Activated CD4-positive, CD25-positive, alpha-beta regulatory T cell treated with anti-CD3 and anti-CD28 coated beads, Interleukin-2, amount 50 U/mL, for 72 hours (primary cell): ENCODE data around the gene EFCAB7.
"Not testable (repeated sequence)": the region's sequence is repeated elsewhere in the genome, so short reads cannot be mapped to it uniquely, and the experiment has no call there.

Experiments used
- DNase-seq: peaks from one replicate; pipeline ENCODE4 v3.0.0; 2021

EFCAB7 gene

DNA sequence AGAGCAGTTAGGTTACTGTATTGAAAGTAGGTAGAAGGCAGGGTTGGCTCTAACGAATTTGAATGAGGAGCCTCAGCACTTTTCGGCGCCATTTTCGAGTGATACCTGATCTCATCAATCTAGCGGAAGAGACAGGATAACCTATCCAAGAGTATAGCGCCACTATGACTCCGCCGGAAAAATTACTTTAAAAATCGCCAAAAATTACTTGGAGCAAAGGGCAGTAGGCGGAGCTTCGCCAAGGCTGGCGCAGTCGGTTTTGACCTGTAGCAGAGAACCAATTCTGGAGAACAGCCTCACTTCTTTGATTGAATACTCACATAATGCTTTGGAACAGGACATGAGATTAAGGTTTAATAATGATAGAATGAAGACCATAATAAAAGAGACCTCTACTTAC lies 25.6 kb downstream of the EFCAB7 start:
- no peak for DNase-seq

DNA sequence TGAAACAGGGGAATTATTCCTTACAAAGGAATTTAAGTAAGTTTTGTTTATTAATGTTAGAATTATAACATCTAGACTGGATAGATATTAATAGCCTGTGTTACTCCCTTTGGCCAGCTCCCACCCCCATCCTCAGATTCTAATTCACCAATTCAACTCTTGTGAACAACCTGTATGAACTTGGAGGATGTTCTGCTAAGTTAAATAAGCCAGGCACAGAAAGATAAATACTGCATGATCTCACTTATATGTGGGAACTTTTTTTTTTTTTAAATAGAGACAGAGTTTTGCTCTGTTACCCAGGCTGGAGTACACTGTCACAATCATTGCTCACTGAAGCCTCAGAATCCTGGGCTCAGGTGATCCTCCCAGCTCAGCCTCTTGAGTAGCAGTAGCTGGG lies 32.2 kb downstream of the EFCAB7 start:
- no peak for DNase-seq

DNA sequence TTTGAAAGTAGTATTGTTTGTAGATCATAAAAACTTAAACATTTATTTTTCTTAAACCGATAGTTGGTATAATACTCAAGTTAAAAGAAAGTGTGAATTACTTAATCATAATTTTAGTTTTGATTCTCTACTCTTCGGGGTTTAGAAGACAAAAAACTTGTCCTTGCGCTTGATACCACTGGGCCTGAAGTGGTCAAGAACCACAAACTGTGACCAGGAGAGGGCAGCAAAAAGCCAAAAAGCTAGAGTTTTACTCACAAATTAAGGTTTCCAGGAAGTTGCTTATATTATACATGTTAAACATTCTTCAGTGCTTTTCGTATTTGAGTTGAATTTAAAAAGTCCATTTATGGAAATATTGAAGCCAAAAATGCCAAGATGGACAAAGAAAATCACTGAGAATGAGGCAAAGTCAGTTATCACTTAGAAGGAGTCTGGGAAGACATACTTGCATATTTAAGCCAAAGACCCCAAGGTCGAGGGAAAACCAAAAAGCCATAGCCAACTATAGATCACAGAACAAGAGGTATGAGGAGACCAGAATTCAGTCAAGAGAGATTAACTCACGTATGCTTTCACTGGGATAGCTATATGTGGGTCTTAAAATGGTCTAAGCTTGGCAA lies 34.2 kb downstream of the EFCAB7 start:
- no peak for DNase-seq

DNA sequence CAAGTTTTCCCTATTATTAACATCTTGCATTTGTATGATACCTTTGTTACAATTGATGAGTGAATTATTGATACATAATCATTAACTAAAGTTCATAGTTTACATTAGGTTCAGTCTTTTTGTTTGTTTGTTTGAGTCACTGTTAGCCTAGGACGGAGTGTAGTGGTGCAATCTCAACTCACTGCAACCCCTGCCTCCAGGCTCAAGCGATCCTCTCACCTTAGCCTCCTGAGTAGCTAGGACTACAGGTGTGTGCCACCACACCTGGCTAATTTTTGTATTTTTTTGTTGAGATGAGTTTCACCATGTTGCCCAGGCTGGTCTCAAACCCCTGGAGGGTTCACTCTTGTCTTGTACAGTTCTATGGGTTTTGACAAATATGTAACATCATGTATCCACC lies 36.0 kb downstream of the EFCAB7 start:
- DNase-seq: no peak

DNA sequence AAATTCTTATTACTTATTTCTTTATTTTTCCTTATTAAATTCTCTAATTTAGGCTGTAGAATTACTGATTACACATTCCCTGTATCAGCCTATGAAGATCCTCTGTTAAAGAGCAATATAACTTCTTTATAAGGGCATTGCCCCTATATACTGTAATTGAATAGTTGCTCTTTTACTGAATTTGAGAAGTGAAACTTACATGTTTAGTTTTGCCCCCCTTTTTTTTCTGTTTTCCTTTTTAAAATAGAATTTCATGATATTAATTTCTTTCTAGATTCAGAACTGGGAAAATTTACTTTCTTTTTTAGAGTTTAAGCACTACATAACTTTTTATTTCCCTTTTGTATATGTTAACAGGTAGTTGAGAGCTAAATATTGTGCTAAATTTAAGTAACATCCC lies 40.4 kb downstream of the EFCAB7 start:
- no peak for DNase-seq

DNA sequence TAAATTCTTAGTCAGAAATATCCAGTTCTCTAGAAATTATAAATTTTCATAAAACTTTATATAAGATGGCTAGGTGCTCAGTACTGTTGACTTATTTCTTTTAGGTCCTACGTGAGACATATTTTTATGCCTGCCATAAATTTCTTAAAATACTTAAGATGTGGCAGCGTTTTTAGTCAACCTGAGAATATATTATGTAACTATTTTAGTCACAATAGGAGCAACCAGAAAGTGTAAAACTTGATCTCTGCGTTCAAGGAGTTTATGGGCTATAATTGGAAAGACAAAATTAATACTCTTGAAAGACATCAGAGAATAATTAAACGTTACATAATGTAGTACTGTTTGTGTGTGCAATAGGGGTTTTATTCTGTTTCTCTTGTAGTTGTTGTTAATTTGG lies 45.7 kb downstream of the EFCAB7 start:
- no peak for DNase-seq

DNA sequence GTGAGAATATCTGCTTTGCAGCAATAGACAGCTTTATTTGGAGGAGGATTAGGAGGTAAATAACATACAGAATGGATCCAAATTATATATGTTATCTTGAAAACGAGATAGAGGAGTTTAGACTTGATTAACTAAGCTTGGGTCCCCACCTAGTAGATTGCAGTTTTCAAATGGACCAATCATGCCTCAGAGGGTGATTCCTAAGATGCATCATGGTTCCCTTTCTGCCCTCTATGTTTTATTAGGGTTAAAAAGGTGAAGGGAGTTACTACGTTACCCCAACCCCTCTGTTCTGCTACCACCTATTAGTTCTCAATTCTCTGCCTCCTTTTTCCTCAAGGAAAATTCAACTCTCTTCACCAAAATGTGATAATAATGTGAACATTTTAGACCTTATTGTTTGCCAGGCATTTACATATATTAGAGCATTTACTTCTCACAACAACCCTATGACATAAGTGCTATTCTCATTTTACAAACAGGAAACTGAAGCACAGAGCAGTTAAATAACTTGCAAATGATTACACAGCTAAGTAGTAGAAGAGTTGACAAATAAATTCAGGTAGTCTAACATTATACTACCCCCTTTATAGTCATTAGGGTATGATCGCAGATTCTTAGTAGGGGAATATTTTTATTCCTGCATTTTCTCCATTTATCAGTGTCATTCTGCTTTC lies 46.5 kb downstream of the EFCAB7 start:
- DNase-seq: no peak

DNA sequence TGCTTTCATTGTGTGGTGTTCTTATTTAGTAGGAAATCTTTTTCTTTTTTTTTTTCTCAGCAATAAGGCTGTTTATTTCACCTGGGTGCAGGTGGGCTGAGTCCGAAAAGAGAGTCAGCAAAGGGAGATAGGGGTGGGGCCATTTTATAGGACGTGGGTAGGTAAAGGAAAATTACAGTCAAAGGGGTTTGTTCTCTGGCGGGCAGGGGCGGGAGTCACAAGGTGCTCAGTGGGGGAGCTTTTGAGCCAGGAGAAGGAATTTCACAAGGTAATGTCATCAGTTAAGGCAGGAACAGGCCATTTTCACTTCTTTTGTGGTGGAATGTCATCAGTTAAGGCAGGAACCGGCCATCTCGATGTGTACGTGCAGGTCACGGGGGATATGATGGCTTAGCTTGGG lies 49.4 kb downstream of the EFCAB7 start:
- not testable (repeated sequence) for DNase-seq

DNA sequence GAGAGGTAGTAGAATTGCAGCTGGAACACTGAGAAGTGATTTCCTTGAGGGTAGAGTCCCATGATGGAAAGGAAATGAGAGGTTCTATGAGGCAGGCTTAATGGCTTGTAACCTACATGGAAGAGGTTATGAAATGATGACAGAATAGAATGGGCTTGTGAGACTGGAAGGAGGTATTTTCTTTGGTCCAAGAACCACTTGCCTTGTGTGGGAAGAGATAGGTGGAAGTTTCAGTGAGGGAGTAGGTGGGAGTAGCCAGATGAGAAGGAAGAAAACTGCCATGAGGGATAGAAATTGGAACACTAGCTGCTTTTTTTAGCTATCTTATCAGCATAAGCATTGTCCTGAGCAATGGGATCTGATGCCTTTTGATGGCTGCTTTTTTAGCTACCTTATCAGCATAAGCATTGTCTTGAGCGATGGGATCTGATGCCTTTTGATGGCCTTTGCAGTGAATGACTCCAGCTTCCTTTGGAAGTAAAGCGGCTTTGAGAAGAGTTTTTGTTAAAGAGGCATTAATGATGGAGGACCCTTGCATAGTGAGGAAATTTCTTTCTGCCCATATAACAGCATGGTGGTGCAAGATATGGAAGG lies 51.0 kb downstream of the EFCAB7 start:
- DNase-seq: not testable (repeated sequence)

DNA sequence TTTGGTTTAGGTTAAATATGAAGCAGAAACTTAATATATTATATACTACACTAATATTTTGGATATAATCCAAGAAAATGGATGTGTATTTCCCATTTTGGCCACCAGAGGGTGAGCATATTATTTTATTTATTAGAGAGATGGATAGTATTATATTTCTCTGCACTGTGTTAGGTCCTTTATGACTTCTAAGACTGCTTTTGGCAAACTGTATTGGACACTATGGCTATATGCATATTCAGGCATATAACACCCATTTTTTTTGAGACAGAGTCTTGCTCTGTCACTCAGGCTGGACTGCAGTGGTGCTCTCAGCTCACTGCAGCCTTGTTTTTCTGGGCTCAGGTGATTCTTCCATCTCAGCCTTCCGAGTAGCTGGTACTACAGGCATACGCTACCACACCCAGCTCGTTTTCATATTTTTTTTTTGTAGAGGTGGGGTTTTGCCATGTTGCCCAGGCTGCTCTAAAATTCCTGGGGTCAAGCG lies 52.1 kb downstream of the EFCAB7 start:
- DNase-seq: no peak

DNA sequence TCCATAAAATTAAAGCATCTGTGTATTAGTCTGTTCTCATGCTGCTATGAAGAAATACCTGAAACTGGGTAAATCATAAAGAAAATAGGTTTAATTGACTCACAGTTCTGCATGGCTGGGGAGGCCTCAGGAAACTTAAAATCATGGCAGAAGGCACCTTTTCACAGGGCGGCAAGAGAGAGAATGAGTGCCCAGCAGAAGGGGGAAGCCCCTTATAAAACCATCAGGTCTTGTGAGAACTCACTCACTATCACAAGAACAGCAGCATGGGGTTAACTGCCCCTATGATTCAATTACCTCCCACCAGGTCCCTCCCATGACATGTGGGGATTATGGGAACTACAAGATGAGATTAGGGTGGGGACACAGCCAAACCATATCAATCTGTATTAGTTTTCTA lies 63.0 kb downstream of the EFCAB7 start:
- DNase-seq: not testable (repeated sequence)

DNA sequence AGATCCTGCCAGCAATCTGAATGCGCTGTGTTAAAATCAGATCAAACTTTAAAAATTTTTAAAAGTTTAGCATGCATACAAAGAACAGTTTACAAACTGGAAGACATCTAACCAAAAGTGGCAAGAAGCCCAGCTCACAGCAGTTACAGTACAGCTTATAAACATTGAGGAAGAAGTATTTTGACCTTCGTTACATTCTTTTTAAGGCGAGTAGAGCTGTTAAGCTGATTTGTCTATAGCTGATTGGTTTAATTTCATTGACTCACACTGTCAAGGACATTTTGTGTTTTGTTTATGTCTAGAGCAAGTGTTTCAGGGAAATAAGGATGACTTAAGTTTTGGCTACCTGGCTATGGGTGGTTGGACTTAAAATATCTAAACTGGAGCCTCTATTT lies 66.8 kb downstream of the EFCAB7 start:
- DNase-seq: no peak

DNA sequence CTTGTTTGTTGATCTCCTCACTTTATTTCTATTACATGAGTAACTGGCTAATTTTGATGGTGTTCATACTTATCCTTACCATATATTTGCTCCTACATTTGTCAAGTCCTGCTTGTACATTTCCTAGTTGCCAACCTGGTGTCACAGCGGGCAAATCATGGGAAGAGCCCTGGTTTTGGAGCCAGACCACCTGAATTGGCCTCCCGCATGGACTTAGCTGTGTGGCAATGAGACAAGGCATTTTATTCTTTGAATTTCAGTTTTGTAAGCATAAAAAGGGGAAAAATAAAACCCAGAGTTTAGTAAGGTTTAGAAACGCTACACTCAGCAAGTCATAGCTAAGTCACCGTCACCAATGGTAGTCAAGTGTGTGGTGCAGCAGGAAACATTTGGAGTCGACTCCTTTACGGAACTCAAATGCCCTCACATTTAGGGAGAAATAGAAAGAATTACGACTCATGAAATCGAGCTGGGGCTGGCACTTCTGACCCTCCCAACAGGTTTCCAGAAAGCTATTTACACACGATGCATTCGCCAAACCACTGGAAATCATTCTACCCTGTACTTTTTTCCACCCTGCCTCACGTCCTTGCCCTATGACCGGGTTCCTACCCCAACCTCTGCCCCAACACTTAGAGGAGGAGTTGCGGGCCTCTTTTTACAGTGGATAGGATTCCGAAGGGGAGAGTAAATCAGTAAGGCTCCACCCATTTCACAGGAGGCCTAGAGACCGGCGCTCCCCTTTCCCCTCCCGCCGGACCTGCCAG lies 69.4 kb downstream of the EFCAB7 start:
- no peak for DNase-seq

DNA sequence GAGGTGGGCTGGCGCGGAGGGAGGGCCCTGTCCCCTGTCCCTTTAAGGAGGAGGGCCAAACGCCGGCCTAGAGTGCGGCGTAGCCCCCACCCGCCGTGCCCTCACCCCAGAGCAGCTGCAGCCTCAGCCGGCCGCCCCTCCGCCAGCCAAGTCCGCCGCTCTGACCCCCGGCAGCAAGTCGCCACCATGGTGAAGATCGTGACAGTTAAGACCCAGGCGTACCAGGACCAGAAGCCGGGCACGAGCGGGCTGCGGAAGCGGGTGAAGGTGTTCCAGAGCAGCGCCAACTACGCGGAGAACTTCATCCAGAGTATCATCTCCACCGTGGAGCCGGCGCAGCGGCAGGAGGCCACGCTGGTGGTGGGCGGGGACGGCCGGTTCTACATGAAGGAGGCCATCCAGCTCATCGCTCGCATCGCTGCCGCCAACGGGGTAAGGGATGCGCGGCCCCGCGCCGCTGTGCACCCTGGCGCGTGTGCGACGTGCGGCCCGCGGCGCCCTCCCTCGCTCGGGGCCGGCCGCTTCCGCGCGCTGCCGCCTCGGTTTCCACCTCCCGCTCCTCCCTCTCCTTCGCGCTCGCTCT lies 70.1 kb downstream of the EFCAB7 start, which contains the start of gene PGM1:
Gene PGM1, plus strand, starts transcription at position 109 of the 583 bp plus-strand sequence. Its CDS starts 78 bp downstream, at position 187.
- DNase-seq: peak; percentile 76

DNA sequence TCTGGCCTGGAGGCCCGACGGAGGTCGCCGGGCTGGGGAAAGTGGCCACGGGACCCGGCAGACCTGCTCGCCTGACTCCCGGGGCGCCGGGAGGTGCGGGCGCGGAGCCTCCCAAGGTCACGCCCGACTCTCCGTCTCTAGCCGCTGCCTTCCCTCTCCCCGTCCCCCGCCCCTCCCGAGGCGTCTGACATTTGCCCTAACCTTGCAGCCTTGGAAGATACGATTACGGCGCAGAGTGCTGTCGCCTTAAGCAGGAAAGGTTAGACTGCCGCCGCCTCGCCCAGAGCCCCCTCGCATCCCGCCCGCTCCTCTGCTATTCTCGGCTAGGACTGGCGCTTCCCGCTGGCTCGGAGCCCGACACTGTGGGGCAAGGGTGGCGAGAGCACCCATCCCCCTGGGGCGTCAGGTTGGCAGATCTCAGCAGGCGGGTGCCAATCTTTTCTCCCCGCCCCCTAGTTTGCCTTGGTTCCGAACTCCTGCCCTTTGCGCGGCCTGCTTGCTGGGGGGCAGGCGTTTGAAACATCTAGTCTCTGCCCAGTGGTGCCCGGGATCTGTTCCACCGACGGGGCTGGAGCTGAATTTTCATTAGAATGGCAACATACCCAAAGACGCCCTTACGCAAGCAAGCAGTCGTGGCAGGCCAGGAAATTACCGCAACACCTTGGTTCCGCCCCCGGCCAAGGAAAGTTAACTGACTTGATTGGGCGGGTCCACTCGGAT lies 70.7 kb downstream of the EFCAB7 start:
- DNase-seq: peak; percentile 73

DNA sequence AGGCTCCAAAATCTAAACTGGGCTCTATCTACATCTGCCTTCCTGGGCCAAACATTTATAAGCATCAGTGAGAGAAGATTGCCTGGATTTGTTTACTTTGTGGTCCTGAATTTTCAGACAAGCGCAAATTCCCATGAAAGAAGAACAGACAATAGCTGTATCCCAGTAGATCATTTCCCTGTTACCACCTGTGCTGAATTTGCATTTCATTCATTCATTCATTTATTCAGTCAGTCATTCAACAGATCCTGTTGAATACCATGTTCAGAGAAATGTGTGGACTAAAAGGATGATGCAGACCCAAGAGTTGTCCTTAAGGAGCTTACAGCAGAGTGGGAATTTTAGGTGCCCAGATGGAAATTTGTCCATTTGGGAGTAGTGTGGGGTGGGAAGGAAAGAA lies 72.1 kb downstream of the EFCAB7 start:
- no peak for DNase-seq

DNA sequence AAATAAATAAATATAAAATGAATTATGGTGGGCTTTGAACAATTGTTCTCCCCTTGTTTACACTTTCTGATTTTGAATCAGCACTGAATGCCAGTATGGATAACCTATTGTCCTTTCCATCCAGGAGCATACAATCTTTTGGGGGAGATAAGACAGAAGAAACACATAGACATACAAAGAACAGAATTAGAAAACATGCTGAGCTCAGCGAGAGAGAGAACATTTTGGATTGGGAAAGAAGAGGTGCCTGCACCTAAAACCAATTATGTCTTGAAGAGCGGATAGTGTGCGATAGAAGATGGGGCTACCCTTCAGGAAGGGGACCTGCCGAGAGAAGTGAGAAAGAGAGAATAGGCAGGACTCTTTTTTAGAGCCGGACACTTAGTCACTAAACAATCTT lies 76.5 kb downstream of the EFCAB7 start:
- no peak for DNase-seq

DNA sequence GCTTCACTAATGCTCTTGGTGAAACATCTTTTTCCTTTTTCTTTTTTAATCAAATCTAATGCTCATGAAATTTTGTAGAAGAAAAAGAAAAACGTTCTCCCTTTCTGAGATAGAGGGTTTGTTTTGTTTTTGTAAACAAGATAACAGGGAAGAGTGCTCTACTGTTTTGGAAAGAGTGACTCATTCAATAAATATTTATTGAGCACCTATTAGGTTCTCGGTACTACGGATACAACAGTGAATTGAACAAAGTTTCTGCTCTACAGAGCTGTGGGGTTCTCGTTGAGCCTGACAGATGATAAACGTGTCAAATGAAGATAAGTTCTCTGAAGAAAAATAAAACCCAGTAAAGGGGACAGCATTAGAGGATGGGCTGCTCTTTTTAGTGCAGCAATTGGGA lies 76.9 kb downstream of the EFCAB7 start:
- no peak for DNase-seq

DNA sequence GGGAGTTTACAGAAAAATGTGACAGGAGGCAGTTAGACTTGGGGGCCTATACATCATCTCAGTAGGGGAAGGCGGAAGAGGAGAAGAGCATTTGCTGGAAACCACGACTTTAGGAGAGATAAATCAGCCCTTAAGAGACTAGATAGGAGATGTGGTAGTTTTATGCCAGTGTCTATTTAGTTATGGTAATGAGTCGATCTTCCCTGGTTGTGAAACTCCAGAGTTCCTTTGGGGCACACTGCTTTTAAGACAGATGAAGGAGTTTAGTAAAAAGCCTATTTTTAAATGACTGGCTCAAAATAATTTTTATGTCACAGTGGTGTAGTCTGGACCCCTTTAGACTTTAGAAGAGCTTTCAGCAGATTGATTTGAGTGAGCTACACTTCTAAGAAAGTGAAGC lies 77.7 kb downstream of the EFCAB7 start:
- no peak for DNase-seq

DNA sequence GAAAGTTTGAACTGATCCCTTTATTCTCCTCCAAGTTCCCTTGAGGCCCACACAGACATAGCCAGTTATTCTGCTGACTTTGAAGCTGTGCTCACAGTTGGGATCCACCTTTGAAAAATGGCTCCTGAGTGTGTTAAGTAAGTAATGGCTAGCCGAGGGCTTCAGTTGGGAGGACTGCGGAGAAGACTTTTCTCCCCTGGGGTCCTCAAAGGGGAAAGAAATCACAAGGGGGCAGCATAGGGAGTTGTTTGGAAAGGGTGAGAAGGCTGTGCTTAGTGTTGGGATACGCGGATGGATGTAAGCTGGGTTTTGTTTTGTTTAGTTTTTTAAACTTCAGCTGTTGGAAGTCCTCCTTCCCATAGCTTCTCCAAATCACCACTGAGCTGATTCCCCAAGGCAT lies 78.1 kb downstream of the EFCAB7 start:
- no peak for DNase-seq

DNA sequence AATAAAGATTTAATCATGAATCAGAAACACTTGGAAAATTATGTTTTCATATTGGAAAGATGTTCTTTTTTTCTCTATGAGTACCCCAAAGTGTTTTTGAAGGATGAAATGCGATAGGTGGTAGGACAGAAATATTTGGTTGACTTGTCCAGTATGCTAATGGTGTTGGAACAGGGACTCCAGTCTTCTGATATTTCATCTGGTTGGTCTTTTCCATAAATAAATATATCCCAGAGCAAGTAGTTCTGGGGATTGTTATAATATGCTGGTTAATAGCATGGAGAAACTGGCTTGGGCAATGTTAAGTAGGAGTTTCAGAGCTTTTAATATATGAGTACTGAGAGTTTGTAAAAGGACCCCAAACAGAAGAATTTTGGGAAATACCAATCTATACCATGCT lies 78.6 kb downstream of the EFCAB7 start:
- DNase-seq: no peak

DNA sequence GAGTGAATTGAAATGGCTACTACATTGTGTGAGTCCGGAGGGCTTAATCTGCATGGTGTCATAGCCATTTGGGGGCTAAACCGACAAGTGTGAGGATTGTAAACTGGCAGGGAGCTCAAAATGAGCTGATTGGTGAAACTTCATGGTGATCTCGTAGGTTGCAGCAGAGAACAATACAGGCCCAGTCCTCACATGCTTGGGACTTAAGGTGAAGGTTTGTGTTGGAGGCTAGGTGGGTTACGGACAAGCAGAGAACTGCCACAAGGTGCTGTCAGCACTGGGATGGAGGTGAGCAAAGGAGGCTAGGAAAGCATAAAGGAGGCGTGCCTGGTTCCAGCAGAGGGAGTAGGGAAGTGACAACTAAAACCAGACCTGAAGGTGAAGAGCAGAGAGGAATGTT lies 79.3 kb downstream of the EFCAB7 start:
- no peak for DNase-seq

DNA sequence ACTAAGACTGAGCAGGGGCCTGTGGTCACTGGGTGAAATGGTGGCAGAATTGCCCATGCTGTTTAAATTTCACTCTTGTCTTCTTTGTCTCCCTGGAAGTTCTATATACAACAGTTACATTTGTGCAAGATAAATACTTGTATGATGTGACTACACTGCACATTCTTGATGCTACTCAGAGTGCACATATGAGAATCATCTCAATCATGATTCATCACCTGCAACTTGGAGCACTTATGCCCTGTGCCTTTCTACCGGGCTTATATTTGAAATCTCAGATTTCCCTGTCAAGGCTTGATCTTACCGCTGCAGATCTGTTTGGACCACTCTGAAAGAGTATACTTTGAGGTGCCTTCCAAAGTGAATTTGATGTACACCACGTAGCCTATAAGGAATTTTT lies 80.5 kb downstream of the EFCAB7 start:
- no peak for DNase-seq
